Astrocyte (in vitro differentiated cells and primary cell): ENCODE measurements around the gene TOMM40L. TPM values are rescaled to one million over a fixed set of nuclear protein-coding genes. Genes with fewer than 3 reads are reported as not detected.
A peak's percentile ranks its signal among the peaks of the same experiment; 100 is the strongest.
"Not testable (repeated sequence)": the region's sequence is repeated elsewhere in the genome, so short reads cannot be mapped to it uniquely, and the experiment has no call there.

Experiments
- DNase-seq: peaks from one replicate; pipeline ENCODE4 v3.0.0-alpha.2; 2010; ENCODE audit warnings: low read depth
- FAIRE-seq: peaks from 2 replicates; lab custom pipeline; 2011; peaks lifted over from hg19 to GRCh38; lab: Jason Lieb, UNC
- H2AFZ ChIP-seq: 2 replicates; pipeline ENCODE4 v1.6.0; 2012; ENCODE audit warnings: low read depth, low read length, inconsistent platforms
- H3K27ac ChIP-seq: 2 replicates; pipeline ENCODE4 v1.5.1; 2011; ENCODE audit warnings: low read depth, low read length, inconsistent platforms
- H3K27me3 ChIP-seq: 2 replicates; pipeline ENCODE4 v1.6.0; 2011; ENCODE audit warnings: low read length, inconsistent platforms; ENCODE audit not compliant: insufficient read depth
- H3K36me3 ChIP-seq: 2 replicates; pipeline ENCODE4 v1.5.1; 2011; ENCODE audit warnings: low read length, inconsistent platforms; ENCODE audit not compliant: insufficient read depth
- H3K4me1 ChIP-seq: 2 replicates; pipeline ENCODE4 v1.5.1; 2011; ENCODE audit warnings: low read length, inconsistent platforms; ENCODE audit not compliant: insufficient read depth
- H3K4me2 ChIP-seq: 2 replicates; pipeline ENCODE4 v1.6.0; 2012; ENCODE audit warnings: low read length, inconsistent platforms
- H3K4me3 ChIP-seq: 2 replicates; pipeline ENCODE4 v1.5.1; 2011; ENCODE audit warnings: low read depth, mild to moderate bottlenecking, low read length, inconsistent platforms; ENCODE audit not compliant: insufficient read depth
- H3K79me2 ChIP-seq: 2 replicates; pipeline ENCODE4 v1.6.0; 2012; ENCODE audit warnings: mild to moderate bottlenecking, low read length, inconsistent platforms; ENCODE audit not compliant: insufficient read depth
- H3K9ac ChIP-seq: 2 replicates; pipeline ENCODE4 v1.6.0; 2012; ENCODE audit warnings: mild to moderate bottlenecking, low read length, inconsistent platforms
- H3K9me3 ChIP-seq: 2 replicates; pipeline ENCODE4 v1.5.1; 2012; ENCODE audit warnings: low read depth, mild to moderate bottlenecking, low read length, inconsistent platforms; ENCODE audit not compliant: insufficient read depth
- H4K20me1 ChIP-seq: 2 replicates; pipeline ENCODE4 v1.6.0; 2012; ENCODE audit warnings: low read length, inconsistent platforms; ENCODE audit not compliant: insufficient read depth
- H3K27ac Mint-ChIP-seq: one replicate; pipeline ENCODE4 v1.8.0; 2021; ENCODE audit warnings: mild to moderate bottlenecking, mixed read lengths; ENCODE audit not compliant: unreplicated experiment
- H3K27me3 Mint-ChIP-seq: one replicate; pipeline ENCODE4 v1.8.0; 2021; ENCODE audit warnings: low read depth, mixed read lengths; ENCODE audit not compliant: unreplicated experiment
- H3K36me3 Mint-ChIP-seq: one replicate; pipeline ENCODE4 v1.8.0; 2021; ENCODE audit warnings: low read depth, mixed read lengths; ENCODE audit not compliant: unreplicated experiment
- H3K4me1 Mint-ChIP-seq: one replicate; pipeline ENCODE4 v1.8.0; 2021; ENCODE audit warnings: low read depth, mixed read lengths; ENCODE audit not compliant: unreplicated experiment
- H3K4me3 Mint-ChIP-seq: one replicate; pipeline ENCODE4 v1.8.0; 2021; ENCODE audit warnings: mild to moderate bottlenecking, moderate library complexity, mixed read lengths; ENCODE audit not compliant: unreplicated experiment
- H3K9me3 Mint-ChIP-seq: one replicate; pipeline ENCODE4 v1.8.0; 2021; ENCODE audit warnings: mild to moderate bottlenecking, mixed read lengths; ENCODE audit not compliant: unreplicated experiment
- EZH2 ChIP-seq: IDR thresholded peaks from 2 replicates; pipeline ENCODE4 v1.6.1; 2012; ENCODE audit warnings: mild to moderate bottlenecking, low read length, inconsistent platforms; ENCODE audit not compliant: insufficient read depth
- total RNA-seq: library from RNA; stranded (reverse); gene quantifications from 2 replicates; pipeline ENCODE4 v1.2.1, GENCODE V29; 2021
- TF ChIP-seq, protein P1 (sequence below): IDR thresholded peaks from 2 replicates; pipeline ENCODE4 v1.5.1; 2011; ENCODE audit warnings: low read depth, mild to moderate bottlenecking, inconsistent platforms, low read length, moderate library complexity; ENCODE audit not compliant: insufficient read depth

Gene TOMM40L
- total RNA-seq, 1 donor from 2014 or later: 12.0 TPM

- Histone ChIP-seq H3K79me2 (peaks cover 8% of the 10 kb centered on the region), H4K20me1 (no peaks in the 10 kb centered on the region), H2AFZ (no peak overlapping the region), H3K9me3 (no peaks in the 10 kb centered on the region), H3K27ac (no peak overlapping the region), H3K27me3 (no peaks in the 10 kb centered on the region), H3K4me2 (no peak overlapping the region), H3K36me3 (peaks cover 8% of the 10 kb centered on the region), H3K4me1 (peaks cover 11% of the 10 kb centered on the region), H3K4me3 (no peak overlapping the region), H3K9ac (no peak overlapping the region)
- H3K27me3 Mint-ChIP-seq: peaks cover 11% of the 10 kb centered on the region
- FAIRE-seq (no peak), DNase-seq (no peak)
- H3K4me3 Mint-ChIP-seq: no peak overlapping the region
- TF ChIP-seq, protein P1, sequence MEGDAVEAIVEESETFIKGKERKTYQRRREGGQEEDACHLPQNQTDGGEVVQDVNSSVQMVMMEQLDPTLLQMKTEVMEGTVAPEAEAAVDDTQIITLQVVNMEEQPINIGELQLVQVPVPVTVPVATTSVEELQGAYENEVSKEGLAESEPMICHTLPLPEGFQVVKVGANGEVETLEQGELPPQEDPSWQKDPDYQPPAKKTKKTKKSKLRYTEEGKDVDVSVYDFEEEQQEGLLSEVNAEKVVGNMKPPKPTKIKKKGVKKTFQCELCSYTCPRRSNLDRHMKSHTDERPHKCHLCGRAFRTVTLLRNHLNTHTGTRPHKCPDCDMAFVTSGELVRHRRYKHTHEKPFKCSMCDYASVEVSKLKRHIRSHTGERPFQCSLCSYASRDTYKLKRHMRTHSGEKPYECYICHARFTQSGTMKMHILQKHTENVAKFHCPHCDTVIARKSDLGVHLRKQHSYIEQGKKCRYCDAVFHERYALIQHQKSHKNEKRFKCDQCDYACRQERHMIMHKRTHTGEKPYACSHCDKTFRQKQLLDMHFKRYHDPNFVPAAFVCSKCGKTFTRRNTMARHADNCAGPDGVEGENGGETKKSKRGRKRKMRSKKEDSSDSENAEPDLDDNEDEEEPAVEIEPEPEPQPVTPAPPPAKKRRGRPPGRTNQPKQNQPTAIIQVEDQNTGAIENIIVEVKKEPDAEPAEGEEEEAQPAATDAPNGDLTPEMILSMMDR: no peak
- no peak for TF ChIP-seq EZH2
- no peaks in the 10 kb centered on the region for H3K9me3 Mint-ChIP-seq
- peaks cover 8% of the 10 kb centered on the region for H3K36me3 Mint-ChIP-seq
- peaks cover 15% of the 10 kb centered on the region for H3K4me1 Mint-ChIP-seq
- H3K27ac Mint-ChIP-seq: no peak overlapping the region
Measured at GRCh38 chr1:161223805-161224694, 1.8 kb upstream of the TOMM40L start.

DNA sequence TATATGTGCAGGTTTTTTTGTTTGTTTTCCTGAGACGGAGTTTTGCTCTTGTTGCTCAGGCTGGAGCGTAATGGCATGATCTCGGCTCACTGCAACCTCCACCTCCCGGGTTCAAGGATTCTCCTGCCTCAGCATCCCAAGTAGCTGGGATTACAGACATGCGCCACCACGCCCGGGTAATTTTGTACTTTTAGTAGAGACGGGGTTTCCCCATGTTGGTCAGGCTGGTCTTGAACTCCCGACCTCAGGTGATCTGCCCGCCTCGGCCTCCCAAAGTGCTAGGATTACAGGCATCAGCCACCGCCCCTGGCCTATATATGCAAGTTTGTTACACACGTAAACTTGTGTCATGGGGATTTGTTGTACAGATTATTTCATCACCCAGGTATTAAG is 1.2 kb upstream of the TOMM40L start:
- H3K27ac ChIP-seq, H3K79me2 ChIP-seq, H4K20me1 ChIP-seq, H3K36me3 Mint-ChIP-seq, H3K4me3 ChIP-seq, H3K4me2 ChIP-seq, FAIRE-seq, H3K36me3 ChIP-seq, H3K27me3 ChIP-seq, DNase-seq, H3K9me3 ChIP-seq, H3K9me3 Mint-ChIP-seq, H3K9ac ChIP-seq, H2AFZ ChIP-seq, H3K4me3 Mint-ChIP-seq, H3K27ac Mint-ChIP-seq: not testable (repeated sequence)
- H3K27me3 Mint-ChIP-seq: peaks cover 11% of the 10 kb centered on the region
- peaks cover 11% of the 10 kb centered on the region for H3K4me1 ChIP-seq
- H3K4me1 Mint-ChIP-seq: peaks cover 15% of the 10 kb centered on the region

GRCh38 chr1:161225178-161225533 is 704 bp upstream of the TOMM40L start:
- TF ChIP-seq, protein P1: no peak
- no peak for TF ChIP-seq EZH2
- Mint-ChIP-seq H3K4me1 (peaks cover 15% of the 10 kb centered on the region), H3K4me3 (peak overlapping the region; percentile 11), H3K27me3 (peaks cover 11% of the 10 kb centered on the region), H3K9me3 (no peaks in the 10 kb centered on the region), H3K36me3 (peaks cover 9% of the 10 kb centered on the region), H3K27ac (peak overlapping the region; percentile 17)
- DNase-seq (no peak), FAIRE-seq (no peak)
- Histone ChIP-seq H3K4me2 (peak overlapping the region; percentile 55), H4K20me1 (no peaks in the 10 kb centered on the region), H3K79me2 (peaks cover 8% of the 10 kb centered on the region), H3K4me3 (no peak overlapping the region), H3K36me3 (peaks cover 11% of the 10 kb centered on the region), H3K9ac (no peak overlapping the region), H2AFZ (peak overlapping the region; percentile 78), H3K27ac (no peak overlapping the region), H3K9me3 (no peaks in the 10 kb centered on the region), H3K4me1 (peaks cover 11% of the 10 kb centered on the region), H3K27me3 (no peaks in the 10 kb centered on the region)
